Heart right ventricle (tissue), 16 donors: ENCODE results near the gene GPR62. TPM values are rescaled to one million over a fixed set of nuclear protein-coding genes. Genes with fewer than 3 reads are reported as not detected.

Experiments used
- ATAC-seq, 8 donors: fragments of 200-7000 bp; cut with Tn5 transposase; one replicate each; pipeline ENCODE4 v1.9.1; 2020; ENCODE audit warnings: mild to moderate bottlenecking in 8 of 8, moderate library complexity in 8 of 8, moderate number of reproducible peaks in 1 of 8
- DNase-seq, 2 donors: peaks; one replicate each; pipeline ENCODE4 v3.0.0-alpha.2; 2020
- H3K27ac ChIP-seq, 10 donors: fragments of 200-600 bp; sonication (generic) in 2 of 10; one replicate each; pipeline versions ENCODE4 v1.5.0 to v1.8.0; 2020 to 2022; ENCODE audit warnings: mild to moderate bottlenecking in 3 of 10
- H3K27me3 ChIP-seq, 7 donors: fragments of 200-600 bp; one replicate each; pipeline ENCODE4 v1.8.0; 2021 to 2022; ENCODE audit warnings: mild to moderate bottlenecking in 2 of 7
- H3K36me3 ChIP-seq, 9 donors: fragments of 200-600 bp; sonication (generic) in 1 of 9; one replicate each; pipeline versions ENCODE4 v1.5.0 to v1.8.0; 2020 to 2022; ENCODE audit warnings: mild to moderate bottlenecking in 2 of 9
- H3K4me1 ChIP-seq, 9 donors: fragments of 200-600 bp; sonication (generic) in 1 of 9; one replicate each; pipeline versions ENCODE4 v1.5.0 to v1.8.0; 2020 to 2022; ENCODE audit warnings: mild to moderate bottlenecking in 4 of 9
- H3K4me3 ChIP-seq, 10 donors: fragments of 200-600 bp; sonication (generic) in 2 of 10; one replicate each; pipeline versions ENCODE4 v1.5.0 to v1.8.0; 2020 to 2022; ENCODE audit warnings: mild to moderate bottlenecking in 7 of 10, moderate library complexity in 2 of 10
- H3K9me3 ChIP-seq, 11 donors: fragments of 200-600 bp in 10 of 11; sonication (generic) in 2 of 11; one replicate each; pipeline versions ENCODE4 v1.5.0 to v1.8.0; 2013 to 2022; ENCODE audit warnings: mild to moderate bottlenecking in 2 of 11, control low read depth in 1 of 11, moderate library complexity in 1 of 11
- CTCF ChIP-seq, 9 donors: fragments of 200-600 bp; sonication (generic) in 2 of 9; IDR thresholded peaks; one replicate each; pipeline versions ENCODE4 v1.5.0 to v1.8.0; 2021 to 2022; ENCODE audit warnings: antibody characterized with exemption in 9 of 9, mild to moderate bottlenecking in 5 of 9, moderate library complexity in 1 of 9
- WGBS, 2 donors: extraction: QIAGEN DNeasy Blood & Tissue Kit; methylation state at CpG; one replicate each; pipeline ENCODE4 v1.1.7; 2013; ENCODE audit warnings: inconsistent platforms in 1 of 2; 5-methylcytosine and 5-hydroxymethylcytosine counted together
- intact Hi-C, 10 donors: fragments of 100-400 bp; cut with DNase I; formaldehyde crosslinking; loops; one replicate each; pipeline versions ENCODE4 v1.11.1 to v1.14.2; 2022
- polyA plus RNA-seq, 2 donors: library from polyadenylated mRNA; stranded (reverse); fragments of 200-250 nt; gene quantifications; one replicate each; pipeline ENCODE4 v1.2.3, GENCODE V29; 2013
- total RNA-seq, 10 donors: library from RNA; stranded (reverse); fragmentation: NEBNext Ultra II Directional in 3 of 10; extraction: Animal tissue kit (Norgen Biotek cat#: 25700) in 3 of 10; gene quantifications; one replicate each; pipeline versions ENCODE4 v1.2.1 to v1.2.4, GENCODE V29; 2021 to 2023
- donor health status: Arrhythmogenic right ventricular cardiomyopathy.
- donor health status: ischemic (EF 13 %, LVEDD 7.1; RV severe dilation, severe dysfunction).
- donor health status: healthy with polysubstance abuse.
- donor health status: DM: no; HTN: yes; CAD: no.
- donor health status: DM: no; HTN: no; CAD: no.
- donor health status: ischemic (EF 25% LVEDD 6.9; RV normal size, moderate dysfunction).
- donor health status: ischemic (EF 25% LVEDD 5.7; RV mildly dilated, moderate dysfunction).
- donor health status: healthy.
- donor health status: DM: yes; HTN: yes; CAD: no.
- donor health status: Ischemic cardiomyopathy.
- donor health status: ischemic (EF 35%, LVEDD 5.7; RV mildly dilated, moderate dysfunction).
- donor health status: nonischemic (EF 11% LVEDD 7.7; RV severe dilation, severe dysfunction).
- donor health status: DM: yes; HTN: yes; CAD: no.
- donor health status: PGD.
- donor health status: ischemic (EF 29% LVEDD 5.4; RV normal size, mild dysfunction).
- donor health status: nonischemic (EF 23%, LVEDD 6.1; RV moderate dilation, normal function).

GPR62 gene
- total and polyA plus RNA-seq, 12 donors: 0.01 to 0.38 (median 0.18) TPM; not detected in 2

GRCh38 chr3:51941798-51942602 is 13.2 kb upstream of the GPR62 start, which contains the start of the genes PARP3 and RRP9:
Gene PARP3, plus strand, starts transcription at chr3:51942363. Its CDS starts 993 bp downstream, at chr3:51943356.
Gene RRP9, minus strand, starts transcription at chr3:51941904. Its CDS starts 37 bp downstream, at chr3:51941867.
- Histone ChIP-seq H3K36me3 (peaks cover 0 to 43% (median 11%) of the 10 kb centered on the region in 9 donors), H3K9me3 (no peaks in the 10 kb centered on the region), H3K27ac (peak within 1 kb of the TSS; percentile 85 to 99 (median 96)), H3K4me3 (peak within 1 kb of the TSS; percentile 60 to 90 (median 82)), H3K4me1 (peaks cover 11 to 33% (median 29%) of the 10 kb centered on the region in 9 donors), H3K27me3 (no peaks in the 10 kb centered on the region)
- peak; percentile 98 to 100 (median 100) for TF ChIP-seq CTCF (IDR thresholded peaks at IDR 0.05)
- intact Hi-C loops: loop anchor here in 9 of 10 donors (1.0 to 5.0 kb wide), 9 partner anchors 25 to 202 kb away; partner anchors contain the start of genes ABHD14B (in 8 of the 9), ABHD14A (in 6 of the 9), ACY1 (in 2 of the 9) and PCBP4 (in 2 of the 9)
- ATAC-seq (peak; percentile 93 to 97 (median 96)), DNase-seq (peak; percentile 100)
- WGBS, 2 donors: 2% methylated on average over 65 to 67 of the region's 67 CpGs

- Histone ChIP-seq H3K4me1 (peaks cover 11 to 33% (median 29%) of the 10 kb centered on the region in 9 donors), H3K27me3 (no peaks in the 10 kb centered on the region), H3K27ac (peak overlapping the region; percentile 85 to 99 (median 96)), H3K36me3 (peaks cover 0 to 39% (median 3%) of the 10 kb centered on the region in 9 donors), H3K4me3 (peak overlapping the region; percentile 22 to 90 (median 67)), H3K9me3 (no peaks in the 10 kb centered on the region)
- peak; percentile 7 to 54 (median 36) for ATAC-seq
- peak; percentile 54 to 62 for DNase-seq
- TF ChIP-seq CTCF (IDR thresholded peaks at IDR 0.05): no peak
- 41 to 49% methylated on average over 17 of the region's 17 CpGs for WGBS, 2 donors
- intact Hi-C loops: loop anchor here in 9 of 10 donors (1.0 to 5.0 kb wide), 9 partner anchors 24 to 201 kb away; partner anchors contain the start of genes ABHD14B (in 8 of the 9), ABHD14A (in 6 of the 9), ACY1 (in 2 of the 9) and PCBP4 (in 2 of the 9)
Observed at GRCh38 chr3:51942603-51943450, 12.4 kb upstream of the GPR62 start.

GRCh38 chr3:51943451-51944391 is 11.5 kb upstream of the GPR62 start:
- no peak for TF ChIP-seq CTCF (IDR thresholded peaks at IDR 0.05)
- WGBS, 2 donors: 94 to 95% methylated on average over 21 of the region's 21 CpGs
- Histone ChIP-seq H3K36me3 (peaks cover 0 to 39% (median 0%) of the 10 kb centered on the region in 9 donors), H3K27ac (peak overlapping the region in 9 of 10 donors; percentile 93 to 99 (median 96)), H3K4me3 (peak overlapping the region in 6 of 10 donors; percentile 59 to 90 (median 84)), H3K27me3 (no peaks in the 10 kb centered on the region), H3K4me1 (peaks cover 11 to 33% (median 29%) of the 10 kb centered on the region in 9 donors), H3K9me3 (no peaks in the 10 kb centered on the region)
- ATAC-seq: no peak
- DNase-seq: no peak
- intact Hi-C loops: loop anchor here in 8 of 10 donors (2.0 to 5.0 kb wide), 6 partner anchors 23 to 199 kb away; partner anchors contain the start of genes ABHD14A (in 6 of the 8), ABHD14B (in 6 of the 8), ACY1 (in 2 of the 8) and PCBP4 (in 2 of the 8)
